IMR-90 (cell line): Measurements from ENCODE around the gene PRKN. TPM values are rescaled to one million over a fixed set of nuclear protein-coding genes. Genes with fewer than 3 reads are reported as not detected.

Experiments
- ATAC-seq: fragments of 200-7000 bp; cut with Tn5 transposase; 2 replicates; pipeline ENCODE4 v1.9.1; 2020; ENCODE audit warnings: low read depth, mild to moderate bottlenecking, moderate library complexity
- BruUV-seq: library from RNA; stranded (reverse); fragments of 400-500 nt; replicated peaks from 2 replicates; lab custom pipeline; 2021; lab: Mats Ljungman, UMichigan
- CTCF ChIA-PET: fragments of 300-600 bp; formaldehyde crosslinking; extraction: SDS; loops from one replicate; lab custom pipeline; 2021; ENCODE audit warnings: antibody characterized with exemption; lab: Yijun Ruan, JAX
- POLR2A ChIA-PET: fragments of 300-600 bp; sonication (Branson Sonifier 250); formaldehyde crosslinking; loops from one replicate; lab custom pipeline; 2022; ENCODE audit warnings: antibody characterized with exemption; ENCODE audit not compliant: unreplicated experiment; lab: Charles Lee
- DNase-seq: peaks from one replicate; pipeline ENCODE4 v3.0.0; 2013
- H2AFZ ChIP-seq: replicated peaks from 2 replicates; pipeline ENCODE3; 2013; ENCODE audit warnings: low read length, mild to moderate bottlenecking; ENCODE audit not compliant: poor library complexity
- H2AK5ac ChIP-seq: 2 replicates; pipeline ENCODE4 v1.6.1; 2013; ENCODE audit warnings: low read depth, low read length, inconsistent platforms
- H2AK9ac ChIP-seq: replicated peaks from 2 replicates; pipeline ENCODE3; 2013; ENCODE audit warnings: mild to moderate bottlenecking, low read depth, low read length, moderate library complexity; ENCODE audit not compliant: poor library complexity
- H2BK120ac ChIP-seq: 2 replicates; pipeline ENCODE4 v1.6.1; 2013; ENCODE audit warnings: low read depth, low read length, inconsistent platforms
- H2BK15ac ChIP-seq: 3 replicates; pipeline ENCODE4 v1.6.1; 2013; ENCODE audit warnings: low read depth, low read length, inconsistent platforms
- H2BK20ac ChIP-seq: 2 replicates; pipeline ENCODE4 v1.6.1; 2013; ENCODE audit warnings: low read depth, mild to moderate bottlenecking, inconsistent platforms, low read length, moderate library complexity
- H2BK5ac ChIP-seq: 2 replicates; pipeline ENCODE4 v1.6.1; 2013; ENCODE audit warnings: mild to moderate bottlenecking, low read depth, low read length, inconsistent platforms; ENCODE audit not compliant: poor library complexity, severe bottlenecking
- H3K14ac ChIP-seq: replicated peaks from 2 replicates; pipeline ENCODE4 v1.6.1; 2013; ENCODE audit warnings: low read depth, low read length, inconsistent platforms
- H3K18ac ChIP-seq: 2 replicates; pipeline ENCODE4 v1.6.1; 2013; ENCODE audit warnings: low read depth, low read length, control low read depth
- H3K23ac ChIP-seq: 2 replicates; pipeline ENCODE4 v1.6.1; 2013; ENCODE audit warnings: low read depth, low read length, inconsistent platforms
- H3K27ac ChIP-seq: 2 replicates; pipeline ENCODE4 v1.5.1; 2013; ENCODE audit warnings: mild to moderate bottlenecking, control low read depth, low read length; ENCODE audit not compliant: insufficient read depth
- H3K27me3 ChIP-seq: 2 replicates; pipeline ENCODE4 v1.6.1; 2013; ENCODE audit warnings: low read length; ENCODE audit not compliant: control insufficient read depth, insufficient read depth
- H3K36me3 ChIP-seq: 2 replicates; pipeline ENCODE4 v1.6.1; 2013; ENCODE audit warnings: low read length, mixed read lengths; ENCODE audit not compliant: control insufficient read depth, insufficient read depth
- H3K4ac ChIP-seq: 2 replicates; pipeline ENCODE4 v1.6.1; 2013; ENCODE audit warnings: low read depth, low read length, inconsistent platforms
- H3K4me1 ChIP-seq: 2 replicates; pipeline ENCODE4 v1.6.1; 2013; ENCODE audit warnings: low read length, mixed read lengths; ENCODE audit not compliant: control insufficient read depth, insufficient read depth
- H3K4me2 ChIP-seq: 2 replicates; pipeline ENCODE4 v1.6.1; 2013; ENCODE audit warnings: low read depth, mild to moderate bottlenecking, control low read depth, low read length, moderate library complexity
- H3K4me3 ChIP-seq: 2 replicates; pipeline ENCODE4 v1.5.1; 2013; ENCODE audit warnings: low read depth, mild to moderate bottlenecking, control low read depth, low read length, moderate library complexity; ENCODE audit not compliant: insufficient read depth
- H3K56ac ChIP-seq: 2 replicates; pipeline ENCODE4 v1.6.1; 2013; ENCODE audit warnings: low read length, inconsistent platforms; ENCODE audit not compliant: insufficient read depth; ENCODE audit errors: extremely low read depth
- H3K79me1 ChIP-seq, 2 experiments: 2 replicates each; pipeline ENCODE4 v1.6.1; 2013; ENCODE audit warnings: low read length in 2 of 2, inconsistent platforms in 1 of 2, low read depth in 1 of 2
- H3K9ac ChIP-seq: 2 replicates; pipeline ENCODE4 v1.6.1; 2013; ENCODE audit warnings: low read depth, low read length, control low read depth
- H3K9me1 ChIP-seq: 2 replicates; pipeline ENCODE4 v1.6.1; 2013; ENCODE audit warnings: low read length, inconsistent platforms; ENCODE audit not compliant: insufficient read depth
- H3K9me3 ChIP-seq: 2 replicates; pipeline ENCODE4 v1.6.1; 2013; ENCODE audit warnings: low read length; ENCODE audit not compliant: control insufficient read depth, insufficient read depth
- H4K20me1 ChIP-seq: 2 replicates; pipeline ENCODE4 v1.6.1; 2013; ENCODE audit warnings: low read length, inconsistent platforms; ENCODE audit not compliant: insufficient read depth
- H4K5ac ChIP-seq: 2 replicates; pipeline ENCODE4 v1.6.1; 2013; ENCODE audit warnings: mild to moderate bottlenecking, low read depth, low read length, control low read depth
- H4K8ac ChIP-seq, 2 experiments: 2 replicates each; pipeline ENCODE4 v1.6.1; 2013; ENCODE audit warnings: low read depth in 2 of 2, low read length in 2 of 2, control low read depth in 1 of 2, inconsistent platforms in 1 of 2
- H4K91ac ChIP-seq: 2 replicates; pipeline ENCODE4 v1.6.1; 2013; ENCODE audit warnings: low read depth, low read length, inconsistent platforms; ENCODE audit not compliant: insufficient read depth
- BHLHE40 ChIP-seq: fragments of 150-350 bp; IDR thresholded peaks from 2 replicates; pipeline ENCODE4 v1.6.1; 2016; ENCODE audit warnings: mild to moderate bottlenecking, low read depth, low read length
- CEBPB ChIP-seq: IDR thresholded peaks from 2 replicates; pipeline ENCODE4 v1.6.1; 2012; ENCODE audit warnings: low read depth, low read length, improper control_type of control experiment
- CHD1 ChIP-seq: IDR thresholded peaks from 2 replicates; pipeline ENCODE4 v1.6.1; 2012; ENCODE audit warnings: low read depth, low read length, improper control_type of control experiment
- FOS ChIP-seq: fragments of 150-350 bp; IDR thresholded peaks from 2 replicates; pipeline ENCODE4 v1.6.1; 2016; ENCODE audit warnings: low read depth, low read length
- MAFK ChIP-seq: IDR thresholded peaks from 2 replicates; pipeline ENCODE4 v1.6.1; 2012; ENCODE audit warnings: low read depth, low read length, improper control_type of control experiment
- MAZ ChIP-seq: IDR thresholded peaks from 2 replicates; pipeline ENCODE4 v1.6.1; 2012; ENCODE audit warnings: low read depth, mild to moderate bottlenecking, low read length, improper control_type of control experiment, moderate library complexity, borderline replicate concordance
- MXI1 ChIP-seq: IDR thresholded peaks from 2 replicates; pipeline ENCODE4 v1.6.1; 2012; ENCODE audit warnings: low read depth, mild to moderate bottlenecking, low read length, moderate library complexity, borderline replicate concordance
- NFE2L2 ChIP-seq: fragments of 150-350 bp; IDR thresholded peaks from 2 replicates; pipeline ENCODE4 v1.6.1; 2016; ENCODE audit warnings: low read depth, mild to moderate bottlenecking, low read length
- POLR2A ChIP-seq: IDR thresholded peaks from 2 replicates; pipeline ENCODE4 v1.6.1; 2012; ENCODE audit warnings: mild to moderate bottlenecking, low read depth, low read length
- RAD21 ChIP-seq: IDR thresholded peaks from 2 replicates; pipeline ENCODE4 v1.6.1; 2012; ENCODE audit warnings: low read length, improper control_type of control experiment
- RCOR1 ChIP-seq: IDR thresholded peaks from 2 replicates; pipeline ENCODE4 v1.6.1; 2012; ENCODE audit warnings: mild to moderate bottlenecking, low read length, improper control_type of control experiment; ENCODE audit not compliant: insufficient replicate concordance
- RFX5 ChIP-seq: IDR thresholded peaks from 2 replicates; pipeline ENCODE4 v1.8.0; 2012; ENCODE audit warnings: low read depth, mild to moderate bottlenecking, low read length, moderate library complexity
- SMC3 ChIP-seq: fragments of 150-350 bp; IDR thresholded peaks from 2 replicates; pipeline ENCODE4 v1.6.1; 2016; ENCODE audit warnings: low read depth, mild to moderate bottlenecking, antibody characterized with exemption, low read length, moderate library complexity
- WGBS, 2 experiments: methylation state at CpG; one replicate each; pipeline versions ENCODE4 v1.1.5 to v1.1.7; 2013; ENCODE audit warnings: missing lambda C conversion rate in 2 of 2; ENCODE audit not compliant: insufficient read length in 1 of 2; ENCODE audit errors: extremely low coverage in 2 of 2; 5-methylcytosine and 5-hydroxymethylcytosine counted together
- dilution Hi-C: fragments of 300-500 bp; cut with HindIII; formaldehyde crosslinking; loops from one replicate; pipeline ENCODE4 v1.14.3; 2018; ENCODE audit warnings: low sequenced_read_pairs; ENCODE audit not compliant: unreplicated experiment
- in situ Hi-C: fragments of 300-500 bp; cut with MboI; formaldehyde crosslinking; loops from 3 replicates; pipeline ENCODE4 v1.14.3; 2019; ENCODE audit warnings: low sequenced_read_pairs, inconsistent platforms, mixed read lengths
- intact Hi-C: fragments of 100-400 bp; cut with micrococcal nuclease; formaldehyde crosslinking; loops from 2 replicates; pipeline ENCODE4 v1.10.0; 2022
- polyA plus RNA-seq, 3 experiments: library from polyadenylated mRNA; depleted of rRNA; stranded (reverse); fragments of >200 nt; gene quantifications; 2 replicates each; pipeline ENCODE4 v1.2.3, GENCODE V29; 2012; ENCODE audit warnings: low replicate concordance in 1 of 3
- total RNA-seq: library from RNA; depleted of rRNA; stranded (reverse); fragments of >200 nt; gene quantifications from 2 replicates; pipeline ENCODE4 v1.2.3, GENCODE V29; 2012
- TF ChIP-seq, protein P1 (sequence below): fragments of 150-350 bp; IDR thresholded peaks from 2 replicates; pipeline ENCODE4 v1.6.1; 2016; ENCODE audit warnings: low read depth, mild to moderate bottlenecking, low read length, moderate library complexity, borderline replicate concordance
- TF ChIP-seq, protein P2 (sequence below): fragments of 150-350 bp; IDR thresholded peaks from 2 replicates; pipeline ENCODE4 v1.6.1; 2017; ENCODE audit warnings: mild to moderate bottlenecking, antibody characterized with exemption, low read length, low read depth
- TF ChIP-seq, protein P3 (sequence below): conservative IDR thresholded peaks from 2 replicates; pipeline ENCODE4 v1.5.1; 2012; ENCODE audit warnings: mild to moderate bottlenecking, low read depth, low read length, improper control_type of control experiment

PRKN gene
- total and polyA plus RNA-seq, 2 of the 4 experiments (the other 2 are of a cell fraction) = 0.15 to 0.18 TPM

DNA sequence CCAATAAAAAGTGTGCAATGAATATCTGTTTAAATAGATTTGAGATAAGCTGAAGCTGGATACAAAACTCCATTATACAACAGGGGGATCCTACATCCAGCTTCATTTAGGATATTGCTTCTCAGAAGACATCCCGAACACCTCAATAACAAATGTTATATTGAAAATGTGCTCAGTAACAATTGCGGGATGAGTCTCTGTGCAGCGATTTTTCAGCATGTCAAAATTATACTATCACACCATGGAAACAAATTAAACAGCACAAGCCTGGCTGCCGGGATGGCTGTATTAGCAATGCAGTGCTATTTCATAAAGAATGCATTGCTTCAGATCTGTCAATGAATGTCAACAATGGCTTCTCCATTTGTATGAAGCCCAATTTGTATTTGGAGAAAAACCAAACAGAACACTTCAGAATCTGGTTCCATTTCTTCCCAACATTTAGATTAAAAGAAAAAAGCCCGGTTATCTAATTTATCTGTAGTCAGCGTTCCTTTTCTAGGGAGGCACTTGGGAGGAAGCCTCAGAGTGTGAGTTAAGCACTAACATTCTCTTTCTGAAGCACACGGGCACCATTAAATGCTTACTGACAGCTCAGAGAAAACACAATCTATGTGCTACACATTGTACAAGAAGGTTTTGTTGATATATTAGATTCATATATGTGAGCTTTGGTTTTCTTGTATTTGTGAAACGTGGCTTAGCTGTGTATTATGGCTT, 1142.8 kb downstream of the PRKN start:
- H3K56ac ChIP-seq = no peak overlapping the region
- no peak overlapping the region for H3K4me3 ChIP-seq
- no peaks in the 10 kb centered on the region for H3K4me1 ChIP-seq
- dilution Hi-C loops (no loop called here), intact Hi-C loops (no loop called here), in situ Hi-C loops (no loop called here)
- H2AK5ac ChIP-seq = no peak overlapping the region
- peaks cover 11% of the 10 kb centered on the region; the same call in 1 of the 2 replicates for H3K9me3 ChIP-seq
- H3K36me3 ChIP-seq = no peaks in the 10 kb centered on the region
- H2BK15ac ChIP-seq = no peak overlapping the region
- no peaks in the 10 kb centered on the region for H3K9me1 ChIP-seq
- 29% methylated on average over 1 of the region's 8 CpGs; no CpG with 5 or more reads in 1 of the 2 experiments for WGBS, 2 experiments
- DNase-seq (no peak), ATAC-seq (no peak)
- no peak overlapping the region for H4K5ac ChIP-seq
- H2BK5ac ChIP-seq = no peak overlapping the region
- H3K4me2 ChIP-seq = no peak overlapping the region
- no peak overlapping the region for H2AK9ac ChIP-seq
- H3K4ac ChIP-seq = no peak overlapping the region
- H4K20me1 ChIP-seq = no peaks in the 10 kb centered on the region
- H3K23ac ChIP-seq = no peak overlapping the region
- H3K27me3 ChIP-seq = no peaks in the 10 kb centered on the region
- no peak overlapping the region for H3K27ac ChIP-seq
- ChIA-PET CTCF (no interaction called here), POLR2A (no interaction called here)
- TF ChIP-seq, protein P1, sequence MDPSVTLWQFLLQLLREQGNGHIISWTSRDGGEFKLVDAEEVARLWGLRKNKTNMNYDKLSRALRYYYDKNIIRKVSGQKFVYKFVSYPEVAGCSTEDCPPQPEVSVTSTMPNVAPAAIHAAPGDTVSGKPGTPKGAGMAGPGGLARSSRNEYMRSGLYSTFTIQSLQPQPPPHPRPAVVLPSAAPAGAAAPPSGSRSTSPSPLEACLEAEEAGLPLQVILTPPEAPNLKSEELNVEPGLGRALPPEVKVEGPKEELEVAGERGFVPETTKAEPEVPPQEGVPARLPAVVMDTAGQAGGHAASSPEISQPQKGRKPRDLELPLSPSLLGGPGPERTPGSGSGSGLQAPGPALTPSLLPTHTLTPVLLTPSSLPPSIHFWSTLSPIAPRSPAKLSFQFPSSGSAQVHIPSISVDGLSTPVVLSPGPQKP = no peak
- TF ChIP-seq RAD21 = no peak
- TF ChIP-seq BHLHE40 = no peak
- TF ChIP-seq RCOR1 = no peak
- no peak for TF ChIP-seq MAZ
- TF ChIP-seq RFX5 = no peak
- no peak for TF ChIP-seq NFE2L2
- no peak for TF ChIP-seq MAFK
- TF ChIP-seq, protein P2, sequence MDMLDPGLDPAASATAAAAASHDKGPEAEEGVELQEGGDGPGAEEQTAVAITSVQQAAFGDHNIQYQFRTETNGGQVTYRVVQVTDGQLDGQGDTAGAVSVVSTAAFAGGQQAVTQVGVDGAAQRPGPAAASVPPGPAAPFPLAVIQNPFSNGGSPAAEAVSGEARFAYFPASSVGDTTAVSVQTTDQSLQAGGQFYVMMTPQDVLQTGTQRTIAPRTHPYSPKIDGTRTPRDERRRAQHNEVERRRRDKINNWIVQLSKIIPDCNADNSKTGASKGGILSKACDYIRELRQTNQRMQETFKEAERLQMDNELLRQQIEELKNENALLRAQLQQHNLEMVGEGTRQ = no peak
- no peak for TF ChIP-seq CEBPB
- TF ChIP-seq POLR2A = no peak
- no peak for TF ChIP-seq SMC3
- no peak for TF ChIP-seq CHD1
- TF ChIP-seq, protein P3, sequence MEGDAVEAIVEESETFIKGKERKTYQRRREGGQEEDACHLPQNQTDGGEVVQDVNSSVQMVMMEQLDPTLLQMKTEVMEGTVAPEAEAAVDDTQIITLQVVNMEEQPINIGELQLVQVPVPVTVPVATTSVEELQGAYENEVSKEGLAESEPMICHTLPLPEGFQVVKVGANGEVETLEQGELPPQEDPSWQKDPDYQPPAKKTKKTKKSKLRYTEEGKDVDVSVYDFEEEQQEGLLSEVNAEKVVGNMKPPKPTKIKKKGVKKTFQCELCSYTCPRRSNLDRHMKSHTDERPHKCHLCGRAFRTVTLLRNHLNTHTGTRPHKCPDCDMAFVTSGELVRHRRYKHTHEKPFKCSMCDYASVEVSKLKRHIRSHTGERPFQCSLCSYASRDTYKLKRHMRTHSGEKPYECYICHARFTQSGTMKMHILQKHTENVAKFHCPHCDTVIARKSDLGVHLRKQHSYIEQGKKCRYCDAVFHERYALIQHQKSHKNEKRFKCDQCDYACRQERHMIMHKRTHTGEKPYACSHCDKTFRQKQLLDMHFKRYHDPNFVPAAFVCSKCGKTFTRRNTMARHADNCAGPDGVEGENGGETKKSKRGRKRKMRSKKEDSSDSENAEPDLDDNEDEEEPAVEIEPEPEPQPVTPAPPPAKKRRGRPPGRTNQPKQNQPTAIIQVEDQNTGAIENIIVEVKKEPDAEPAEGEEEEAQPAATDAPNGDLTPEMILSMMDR = no peak
- TF ChIP-seq FOS = no peak
- TF ChIP-seq MXI1 = no peak
- no peak overlapping the region for H3K14ac ChIP-seq
- H3K79me1 ChIP-seq = no peaks in the 10 kb centered on the region
- no peak overlapping the region for H3K9ac ChIP-seq
- H3K18ac ChIP-seq = no peak overlapping the region
- H4K8ac ChIP-seq = no peak overlapping the region
- no peak overlapping the region for H2AFZ ChIP-seq
- H4K91ac ChIP-seq = no peak overlapping the region
- H2BK120ac ChIP-seq = no peak overlapping the region
- H2BK20ac ChIP-seq = no peak overlapping the region
- no TSS peak for BruUV-seq
